Adrenal gland (tissue), 12 donors: ENCODE measurements around the gene BRME1. TPM values are rescaled to one million over a fixed set of nuclear protein-coding genes. Genes with fewer than 3 reads are reported as not detected.

Experiments
- DNase-seq, 7 donors: peaks; one replicate each; pipeline ENCODE4 v3.0.0-alpha.2; 2019 to 2020
- H3K27ac ChIP-seq, 5 donors: fragments of 200-600 bp; sonication (generic) in 4 of 5; 1 replicate in 3 of 5; 2 replicates in 2 of 5; pipeline versions ENCODE4 v1.5.1 to v1.8.0; 2016 to 2020; ENCODE audit warnings: mild to moderate bottlenecking in 1 of 5
- H3K27me3 ChIP-seq: fragments of 200-600 bp; 2 replicates; pipeline ENCODE4 v1.8.0; 2021
- H3K36me3 ChIP-seq, 2 donors: fragments of 200-600 bp; replicated peaks in 1 of 2; 1 replicate in 1 of 2; 2 replicates in 1 of 2; pipeline versions ENCODE4 v1.5.1 to v1.8.0; 2018 to 2022
- H3K4me1 ChIP-seq, 2 donors: fragments of 200-600 bp; replicated peaks in 1 of 2; 1 replicate in 1 of 2; 2 replicates in 1 of 2; pipeline versions ENCODE4 v1.5.1 to v1.8.0; 2018 to 2021
- H3K4me3 ChIP-seq, 4 donors: fragments of 200-600 bp; sonication (generic) in 3 of 4; one replicate each; pipeline ENCODE4 v1.5.1; 2016 to 2018
- H3K9me3 ChIP-seq, 3 donors: fragments of 200-600 bp; sonication (generic) in 1 of 3; replicated peaks in 1 of 3; 1 replicate in 2 of 3; 2 replicates in 1 of 3; pipeline versions ENCODE4 v1.5.1 to v1.8.0; 2016 to 2021
- CTCF ChIP-seq, 6 experiments: fragments of 450-650 bp in 4 of 6; fragments of 200-600 bp in 2 of 6; sonication (generic) in 1 of 6; IDR thresholded peaks; 1 replicate in 5 of 6; 2 replicates in 1 of 6; pipeline versions ENCODE4 v1.5.1 to v1.8.0; 2016 to 2021; ENCODE audit warnings: antibody characterized with exemption in 6 of 6, mild to moderate bottlenecking in 2 of 6, moderate library complexity in 1 of 6
- POLR2A ChIP-seq, 2 donors: fragments of 450-650 bp; IDR thresholded peaks; one replicate each; pipeline ENCODE4 v1.6.1; 2017; ENCODE audit warnings: antibody characterized with exemption in 2 of 2, mild to moderate bottlenecking in 2 of 2, moderate library complexity in 1 of 2
- WGBS, 4 donors: extraction: QIAGEN DNeasy Blood & Tissue Kit in 2 of 4; methylation state at CpG; one replicate each; pipeline versions ENCODE4 v1.1.5 to v1.1.7; 2013 to 2017; 5-methylcytosine and 5-hydroxymethylcytosine counted together
- intact Hi-C, 2 donors: fragments of 100-400 bp; cut with DNase I; formaldehyde crosslinking; loops; one replicate each; pipeline versions ENCODE4 v1.14.1 to v1.15.0; 2022 to 2023
- polyA plus RNA-seq, 3 donors: library from polyadenylated mRNA; stranded (reverse); fragments of 200-250 nt in 2 of 3; fragments of 350-450 nt in 1 of 3; fragmentation: Illumina TruSeq in 1 of 3; extraction: RNeasy Lipid Tissue Mini Kit (QIAGEN cat#74804) in 1 of 3; gene quantifications; one replicate each; pipeline ENCODE4 v1.2.3, GENCODE V29; 2013 to 2014
- total RNA-seq, 9 donors: library from RNA; depleted of rRNA in 4 of 9; stranded (reverse); fragments of >200 nt in 4 of 9; fragments of 120-200 nt in 1 of 9; fragmentation: NEBNext Ultra II Directional in 1 of 9; extraction: Animal tissue kit (Norgen Biotek cat#: 25700) in 1 of 9; gene quantifications; one replicate each; pipeline versions ENCODE4 v1.1.0 to v1.2.4, GENCODE V29; 2013 to 2023
- donor health status: healthy with polysubstance abuse.
- donor health status: Bipolar disorder and iron deficiency.
- donor health status: DM: yes; HTN: yes; CAD: no.
- donor health status: DM: no; HTN: no; CAD: no.
- donor health status: DM: no; HTN: no; CAD: no.
- donor health status: DM: yes; HTN: yes; CAD: no.

Gene BRME1
- total and polyA plus RNA-seq, 12 donors, result 0.21 to 4.5 (median 1.4) TPM; not detected in 1

GRCh38 chr19:13877303-13877702 lies 28.6 kb downstream of the BRME1 start:
- intact Hi-C loops, result loop anchor here in 1 of 2 donors (5.0 kb wide), 1 partner anchor 470 kb away; no protein-coding TSS in a partner anchor
- H3K4me3 ChIP-seq, result no peak overlapping the region
- no peaks in the 10 kb centered on the region for H3K27me3 ChIP-seq
- DNase-seq, result no peak
- 61 to 90% (median 82%) methylated on average over 2 to 27 of the region's 27 CpGs for WGBS, 4 donors
- no peaks in the 10 kb centered on the region for H3K36me3 ChIP-seq
- no peak overlapping the region for H3K27ac ChIP-seq
- H3K9me3 ChIP-seq, result no peaks in the 10 kb centered on the region
- TF ChIP-seq POLR2A (IDR thresholded peaks at IDR 0.05) (no peak), CTCF (IDR thresholded peaks at IDR 0.05) (no peak)
- peaks cover 5 to 18% of the 10 kb centered on the region in 2 donors for H3K4me1 ChIP-seq

GRCh38 chr19:13876834-13877233 lies 29.1 kb downstream of the BRME1 start, which contains the start of gene NANOS3:
Gene NANOS3 (plus strand): TSS chr19:13877134. CDS start chr19:13877249, 115 bp downstream.
- TF ChIP-seq CTCF (IDR thresholded peaks at IDR 0.05), result no peak
- no peak for TF ChIP-seq POLR2A (IDR thresholded peaks at IDR 0.05)
- Histone ChIP-seq H3K27ac (no peak within 1 kb of the TSS), H3K9me3 (no peaks in the 10 kb centered on the region), H3K27me3 (no peaks in the 10 kb centered on the region), H3K4me3 (no peak within 1 kb of the TSS), H3K36me3 (no peaks in the 10 kb centered on the region), H3K4me1 (peaks cover 5 to 17% of the 10 kb centered on the region in 2 donors)
- intact Hi-C loops, result loop anchor here in 1 of 2 donors (5.0 kb wide), 1 partner anchor 470 kb away; no protein-coding TSS in a partner anchor
- WGBS, 4 donors, result 31 to 51% (median 46%) methylated on average over 3 to 5 of the region's 5 CpGs
- no peak for DNase-seq

DNA sequence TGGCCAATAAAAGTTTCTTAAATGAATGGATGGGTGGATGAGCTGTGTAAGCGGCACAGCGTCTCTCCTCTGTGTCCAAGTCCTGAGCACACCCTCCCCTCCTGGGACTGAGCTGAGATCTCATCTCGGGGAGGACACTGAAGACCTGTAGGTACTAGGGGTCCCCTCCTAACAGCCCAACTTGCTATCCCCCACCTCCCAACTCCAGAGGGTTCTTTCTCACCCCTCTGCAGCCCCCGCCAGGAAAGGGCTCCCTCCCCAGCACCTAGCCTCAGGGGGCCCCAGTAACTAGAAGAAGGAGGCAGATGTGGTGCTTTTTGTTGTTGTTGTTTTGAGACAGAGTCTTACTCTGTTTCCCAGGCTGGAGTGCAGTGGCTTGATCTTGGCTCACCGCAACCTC lies 30.1 kb downstream of the BRME1 start:
- no peak for DNase-seq
- TF ChIP-seq POLR2A (IDR thresholded peaks at IDR 0.05), result no peak
- TF ChIP-seq CTCF (IDR thresholded peaks at IDR 0.05), result no peak
- no peaks in the 10 kb centered on the region for H3K36me3 ChIP-seq
- intact Hi-C loops, result loop anchor here in 1 of 2 donors (5.0 kb wide), 1 partner anchor 471 kb away; no protein-coding TSS in a partner anchor
- 90 to 97% (median 95%) methylated on average over 4 to 5 of the region's 5 CpGs for WGBS, 4 donors
- peaks cover 5 to 9% of the 10 kb centered on the region in 2 donors for H3K4me1 ChIP-seq
- no peak overlapping the region for H3K4me3 ChIP-seq
- no peak overlapping the region for H3K27ac ChIP-seq
- no peaks in the 10 kb centered on the region for H3K27me3 ChIP-seq
- H3K9me3 ChIP-seq, result no peaks in the 10 kb centered on the region

- intact Hi-C loops, result no loop called here
- no peak for DNase-seq
- no peak overlapping the region for H3K4me3 ChIP-seq
- TF ChIP-seq CTCF (IDR thresholded peaks at IDR 0.05), result no peak
- TF ChIP-seq POLR2A (IDR thresholded peaks at IDR 0.05), result no peak
- H3K27ac ChIP-seq, result no peak overlapping the region
- 34 to 43% (median 39%) methylated on average over 10 to 35 of the region's 35 CpGs for WGBS, 4 donors
- H3K9me3 ChIP-seq, result no peaks in the 10 kb centered on the region
- H3K36me3 ChIP-seq, result no peaks in the 10 kb centered on the region
- no peaks in the 10 kb centered on the region for H3K4me1 ChIP-seq
- no peaks in the 10 kb centered on the region for H3K27me3 ChIP-seq
These were observed 31.9 kb downstream of the BRME1 start for GRCh38 chr19:13873834-13874515.
